Measurements from ENCODE around the gene CATSPER3. TPM values are rescaled to one million over a fixed set of nuclear protein-coding genes. Genes with fewer than 3 reads are reported as not detected.

The CATSPER3 gene
- total RNA-seq = 0.31 TPM
- polyA plus RNA-seq (ENCODE audit: insufficient read depth in 1 of 8, insufficient read length in 8 of 8, low replicate concordance in 1 of 8) = under 1 TPM; 0.25 to 0.86 (median 0.56) TPM
- long read RNA-seq, donor 1 = 0 reads
- long read RNA-seq, donor 2 = 0 reads
- long read RNA-seq, donor 3 = 0 reads
- long read RNA-seq, donor 4 = 0 reads
- long read RNA-seq, donor 5 = 0 reads
- long read RNA-seq, donor 6 = 0 reads
- long read RNA-seq, donor 7 = 0 reads
- long read RNA-seq, donor 8 = 0 reads
- long read RNA-seq, donor 9 = 0 reads
- long read RNA-seq, donor 10 = 0 reads
- long read RNA-seq, donor 11 = 0 reads

GRCh38 chr5:134967607-134968006 is at the start of gene CATSPER3:
Gene CATSPER3, plus strand, starts transcription at chr5:134967907. Its CDS starts 85 bp downstream, at chr5:134967992.
- no peak within 1 kb of the TSS for H3K27ac ChIP-seq (ENCODE audit: low read length)
- H3K36me3 ChIP-seq (ENCODE audit: control insufficient read depth, insufficient read depth, low read length) = peaks cover 9% of the 10 kb centered on the region
- 60% methylated on average over 1 of the region's 3 CpGs for WGBS (ENCODE audit: insufficient coverage)
- no peak within 1 kb of the TSS for H3K4me3 ChIP-seq (ENCODE audit: low read length)
- H3K27me3 ChIP-seq (ENCODE audit: control insufficient read depth, insufficient read depth, low read length) = no peaks in the 10 kb centered on the region
- no peaks in the 10 kb centered on the region for H3K4me1 ChIP-seq (ENCODE audit: control insufficient read depth, insufficient read depth, low read length)
- no peak for DNase-seq
- no peaks in the 10 kb centered on the region for H3K9me3 ChIP-seq (replicated peaks; ENCODE audit: control insufficient read depth, low read depth, low read length)

GRCh38 chr5:134918861-134919260 is 48.8 kb upstream of the CATSPER3 start:
- 50% methylated on average over 1 of the region's 3 CpGs for WGBS (ENCODE audit: insufficient coverage)
- H3K4me3 ChIP-seq (ENCODE audit: low read length) = no peak overlapping the region
- H3K4me1 ChIP-seq (ENCODE audit: control insufficient read depth, insufficient read depth, low read length) = no peaks in the 10 kb centered on the region
- DNase-seq = no peak
- H3K27me3 ChIP-seq (ENCODE audit: control insufficient read depth, insufficient read depth, low read length) = no peaks in the 10 kb centered on the region
- H3K9me3 ChIP-seq (replicated peaks; ENCODE audit: control insufficient read depth, low read depth, low read length) = no peaks in the 10 kb centered on the region
- H3K27ac ChIP-seq (ENCODE audit: low read length) = no peak overlapping the region
- peaks cover 45% of the 10 kb centered on the region for H3K36me3 ChIP-seq (ENCODE audit: control insufficient read depth, insufficient read depth, low read length)

GRCh38 chr5:134920848-134921575 is 46.7 kb upstream of the CATSPER3 start:
- Histone ChIP-seq H3K36me3 (ENCODE audit: control insufficient read depth, insufficient read depth, low read length) (peaks cover 28% of the 10 kb centered on the region), H3K9me3 (replicated peaks; ENCODE audit: control insufficient read depth, low read depth, low read length) (no peaks in the 10 kb centered on the region), H3K27me3 (ENCODE audit: control insufficient read depth, insufficient read depth, low read length) (no peaks in the 10 kb centered on the region), H3K4me3 (ENCODE audit: low read length) (no peak overlapping the region), H3K4me1 (ENCODE audit: control insufficient read depth, insufficient read depth, low read length) (no peaks in the 10 kb centered on the region), H3K27ac (ENCODE audit: low read length) (no peak overlapping the region)
- DNase-seq = no peak
- whole genome bisulfite sequencing (ENCODE audit: insufficient coverage) = 86% methylated on average over 5 of the region's 9 CpGs

- WGBS (ENCODE audit: insufficient coverage) = no CpG with 5 or more reads among the region's 3 CpGs
Measured at GRCh38 chr5:134932508-134932907, 35.2 kb upstream of the CATSPER3 start.

GRCh38 chr5:134934202-134934601 is 33.5 kb upstream of the CATSPER3 start:
- H3K27me3 ChIP-seq (ENCODE audit: control insufficient read depth, insufficient read depth, low read length) = no peaks in the 10 kb centered on the region
- WGBS (ENCODE audit: insufficient coverage) = no CpG with 5 or more reads among the region's 5 CpGs
- DNase-seq = no peak
- H3K4me1 ChIP-seq (ENCODE audit: control insufficient read depth, insufficient read depth, low read length) = no peaks in the 10 kb centered on the region
- H3K9me3 ChIP-seq (replicated peaks; ENCODE audit: control insufficient read depth, low read depth, low read length) = no peaks in the 10 kb centered on the region
- H3K4me3 ChIP-seq (ENCODE audit: low read length) = no peak overlapping the region
- H3K36me3 ChIP-seq (ENCODE audit: control insufficient read depth, insufficient read depth, low read length) = peaks cover 13% of the 10 kb centered on the region
- H3K27ac ChIP-seq (ENCODE audit: low read length) = no peak overlapping the region

More at GRCh38 chr5:134932508-134932907, 35.2 kb upstream of the CATSPER3 start:
- no peak for DNase-seq
- Histone ChIP-seq H3K27me3 (ENCODE audit: control insufficient read depth, insufficient read depth, low read length) (no peaks in the 10 kb centered on the region), H3K27ac (ENCODE audit: low read length) (no peak overlapping the region), H3K4me3 (ENCODE audit: low read length) (no peak overlapping the region), H3K4me1 (ENCODE audit: control insufficient read depth, insufficient read depth, low read length) (no peaks in the 10 kb centered on the region), H3K9me3 (replicated peaks; ENCODE audit: control insufficient read depth, low read depth, low read length) (no peaks in the 10 kb centered on the region), H3K36me3 (ENCODE audit: control insufficient read depth, insufficient read depth, low read length) (peaks cover 13% of the 10 kb centered on the region)

- Histone ChIP-seq H3K36me3 (ENCODE audit: control insufficient read depth, insufficient read depth, low read length) (peaks cover 4% of the 10 kb centered on the region), H3K27ac (ENCODE audit: low read length) (no peak overlapping the region), H3K4me3 (ENCODE audit: low read length) (no peak overlapping the region), H3K4me1 (ENCODE audit: control insufficient read depth, insufficient read depth, low read length) (no peaks in the 10 kb centered on the region), H3K9me3 (replicated peaks; ENCODE audit: control insufficient read depth, low read depth, low read length) (no peaks in the 10 kb centered on the region), H3K27me3 (ENCODE audit: control insufficient read depth, insufficient read depth, low read length) (no peaks in the 10 kb centered on the region)
- 65% methylated on average over 7 of the region's 12 CpGs for WGBS (ENCODE audit: insufficient coverage)
- DNase-seq = peak; percentile 49
Measured at GRCh38 chr5:134935711-134936602, 31.8 kb upstream of the CATSPER3 start.

GRCh38 chr5:134937526-134937925 is 30.2 kb upstream of the CATSPER3 start:
- DNase-seq = no peak
- no peak overlapping the region for H3K27ac ChIP-seq (ENCODE audit: low read length)
- no peak overlapping the region for H3K4me3 ChIP-seq (ENCODE audit: low read length)
- 65% methylated on average over 6 of the region's 8 CpGs for WGBS (ENCODE audit: insufficient coverage)
- no peaks in the 10 kb centered on the region for H3K4me1 ChIP-seq (ENCODE audit: control insufficient read depth, insufficient read depth, low read length)
- H3K27me3 ChIP-seq (ENCODE audit: control insufficient read depth, insufficient read depth, low read length) = no peaks in the 10 kb centered on the region
- H3K9me3 ChIP-seq (replicated peaks; ENCODE audit: control insufficient read depth, low read depth, low read length) = no peaks in the 10 kb centered on the region
- peaks cover under 1% of the 10 kb centered on the region for H3K36me3 ChIP-seq (ENCODE audit: control insufficient read depth, insufficient read depth, low read length)

- 49% methylated on average over 6 of the region's 6 CpGs for WGBS (ENCODE audit: insufficient coverage)
- Histone ChIP-seq H3K4me3 (ENCODE audit: low read length) (no peak overlapping the region), H3K27me3 (ENCODE audit: control insufficient read depth, insufficient read depth, low read length) (no peaks in the 10 kb centered on the region), H3K4me1 (ENCODE audit: control insufficient read depth, insufficient read depth, low read length) (no peaks in the 10 kb centered on the region), H3K27ac (ENCODE audit: low read length) (no peak overlapping the region), H3K36me3 (ENCODE audit: control insufficient read depth, insufficient read depth, low read length) (no peaks in the 10 kb centered on the region), H3K9me3 (replicated peaks; ENCODE audit: control insufficient read depth, low read depth, low read length) (no peaks in the 10 kb centered on the region)
- no peak for DNase-seq
Measured at GRCh38 chr5:134938030-134938429, 29.7 kb upstream of the CATSPER3 start.

- DNase-seq = no peak
- H3K4me1 ChIP-seq (ENCODE audit: control insufficient read depth, insufficient read depth, low read length) = no peaks in the 10 kb centered on the region
- no peak overlapping the region for H3K4me3 ChIP-seq (ENCODE audit: low read length)
- H3K27me3 ChIP-seq (ENCODE audit: control insufficient read depth, insufficient read depth, low read length) = no peaks in the 10 kb centered on the region
- no peaks in the 10 kb centered on the region for H3K36me3 ChIP-seq (ENCODE audit: control insufficient read depth, insufficient read depth, low read length)
- WGBS (ENCODE audit: insufficient coverage) = no CpG with 5 or more reads among the region's 1 CpG
- H3K27ac ChIP-seq (ENCODE audit: low read length) = no peak overlapping the region
- H3K9me3 ChIP-seq (replicated peaks; ENCODE audit: control insufficient read depth, low read depth, low read length) = no peaks in the 10 kb centered on the region
Measured at GRCh38 chr5:134939500-134939899, 28.2 kb upstream of the CATSPER3 start.

GRCh38 chr5:134943547-134943946 is 24.2 kb upstream of the CATSPER3 start:
- no peaks in the 10 kb centered on the region for H3K36me3 ChIP-seq (ENCODE audit: control insufficient read depth, insufficient read depth, low read length)
- no peaks in the 10 kb centered on the region for H3K27me3 ChIP-seq (ENCODE audit: control insufficient read depth, insufficient read depth, low read length)
- H3K4me3 ChIP-seq (ENCODE audit: low read length) = no peak overlapping the region
- no peak overlapping the region for H3K27ac ChIP-seq (ENCODE audit: low read length)
- 44% methylated on average over 1 of the region's 1 CpG for WGBS (ENCODE audit: insufficient coverage)
- no peaks in the 10 kb centered on the region for H3K4me1 ChIP-seq (ENCODE audit: control insufficient read depth, insufficient read depth, low read length)
- H3K9me3 ChIP-seq (replicated peaks; ENCODE audit: control insufficient read depth, low read depth, low read length) = no peaks in the 10 kb centered on the region
- no peak for DNase-seq
